GM19438 (cell line): ENCODE measurements around the gene ABCB1.

Source experiments
- ATAC-seq: cut with Tn5 transposase; IDR thresholded peaks from one replicate; pipeline ENCODE4 v1.9.1; 2021; ENCODE audit warnings: low read depth; ENCODE audit not compliant: unreplicated experiment

Gene ABCB1

DNA sequence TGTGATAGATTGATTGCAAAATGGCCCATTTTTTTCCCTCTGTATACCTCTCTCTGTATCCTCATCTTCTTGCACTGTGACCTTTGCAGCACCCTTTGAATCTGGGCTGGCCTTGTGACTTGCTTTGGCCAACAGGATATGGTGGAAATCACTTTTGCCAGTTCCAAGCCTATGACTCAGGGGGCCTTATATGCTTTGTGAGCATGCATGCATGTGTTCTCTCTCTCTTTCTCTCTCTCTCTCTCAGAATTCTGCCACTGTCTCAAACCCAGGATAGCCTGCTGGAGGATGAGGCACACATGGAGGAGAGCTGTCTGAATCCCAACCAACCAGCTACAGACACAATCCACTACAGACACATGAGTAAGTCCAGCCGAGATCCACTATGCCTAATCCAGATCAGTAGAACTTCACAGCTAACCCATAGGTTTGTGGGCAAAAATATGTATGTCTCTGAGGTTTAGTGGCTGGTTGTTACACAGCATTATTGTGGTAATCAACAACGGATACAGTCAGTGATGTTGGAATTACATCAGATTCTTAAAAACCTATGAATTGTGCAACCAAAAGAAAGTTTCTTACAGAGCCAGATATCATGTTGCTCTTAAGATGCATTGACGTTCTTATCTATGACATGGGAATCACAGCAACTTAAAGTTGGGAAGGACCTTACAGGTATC is 83.4 kb downstream of the ABCB1 start:
- no peak for ATAC-seq

DNA sequence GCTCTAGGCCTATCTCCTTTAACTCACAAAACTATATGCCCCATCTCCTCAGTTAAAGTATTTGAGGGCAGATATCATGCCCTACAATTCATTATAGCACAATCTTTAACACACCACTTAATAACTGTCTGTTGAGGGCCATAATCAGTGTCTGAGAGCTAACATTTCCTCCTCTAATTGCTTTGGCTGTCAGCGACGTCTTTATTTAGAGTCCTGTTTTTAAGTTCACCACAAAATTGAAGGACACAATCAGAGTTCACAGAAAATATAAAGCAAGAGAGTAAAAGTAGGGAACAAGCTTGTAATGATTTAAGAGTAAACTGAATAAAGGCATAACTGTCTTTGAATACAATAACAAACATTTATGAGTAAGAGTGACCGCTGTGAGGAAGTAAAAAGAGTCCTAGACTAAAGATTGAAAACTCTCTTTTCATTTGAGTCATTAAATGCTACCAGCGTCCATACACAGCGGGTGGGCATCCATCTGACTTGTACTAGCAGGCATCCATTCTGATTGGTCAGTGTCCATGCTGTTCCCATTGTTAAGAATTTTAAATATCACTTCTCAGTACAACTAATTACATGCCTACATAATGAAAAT is 86.8 kb downstream of the ABCB1 start:
- no peak for ATAC-seq

DNA sequence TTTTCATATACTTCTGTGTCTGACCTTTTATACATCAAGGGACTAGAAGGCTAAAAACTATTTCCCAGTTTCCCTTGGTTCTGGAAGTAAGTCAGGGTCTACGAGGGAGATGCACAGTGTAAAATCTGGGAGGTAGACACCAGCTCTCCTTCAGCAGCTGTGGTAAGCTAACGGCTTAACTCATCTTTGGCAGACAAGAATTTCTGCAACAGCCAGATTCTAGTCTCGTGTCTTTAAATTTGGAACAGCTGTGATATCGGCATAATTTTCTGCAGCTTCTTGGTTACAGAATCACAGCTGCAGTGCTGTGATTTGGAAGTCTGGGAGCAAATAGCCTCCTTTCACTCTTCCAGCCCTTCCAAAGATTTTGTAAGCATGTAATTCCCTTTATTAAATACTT is 87.8 kb downstream of the ABCB1 start:
- ATAC-seq = no peak

DNA sequence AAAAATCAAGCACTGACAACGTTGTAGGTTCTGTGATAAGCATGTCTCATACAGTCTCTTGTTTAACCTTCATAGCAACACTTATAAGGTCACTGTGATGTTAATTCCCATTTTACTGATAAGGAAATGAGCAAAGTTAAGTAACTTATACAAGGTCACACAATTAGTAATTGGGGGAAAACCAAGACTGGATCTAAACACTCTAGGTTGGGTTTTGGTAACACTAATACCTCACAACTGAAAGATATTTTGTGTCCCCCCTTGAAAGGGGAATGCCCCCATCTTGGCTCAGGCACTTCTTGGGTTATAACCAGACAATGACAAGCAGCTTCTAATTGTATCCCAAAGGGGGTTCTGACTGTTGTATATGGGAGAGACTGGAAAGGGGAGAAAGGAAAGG is 89.2 kb downstream of the ABCB1 start:
- no peak for ATAC-seq

DNA sequence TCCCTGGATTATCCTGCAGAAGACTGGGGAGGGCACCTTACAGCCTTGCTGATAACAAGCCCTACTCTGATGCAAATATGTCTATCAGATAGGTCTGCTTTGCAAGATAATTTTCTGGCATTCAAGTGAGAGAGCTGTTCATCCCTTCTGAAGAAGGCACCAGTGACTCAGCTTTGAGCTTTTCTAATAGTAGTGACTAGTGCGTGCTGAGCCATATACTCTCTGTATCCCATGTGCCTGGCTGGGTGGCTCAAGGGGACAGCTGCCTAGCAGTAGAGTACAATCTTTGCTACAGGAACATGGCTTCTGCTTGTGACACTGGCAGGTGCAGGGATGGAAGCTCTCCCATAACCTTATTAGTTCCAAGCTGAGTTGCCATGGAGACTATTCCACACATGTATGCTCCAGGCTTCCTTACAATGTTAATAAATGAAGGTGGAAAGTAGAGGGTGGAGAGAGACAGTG is 90.2 kb downstream of the ABCB1 start:
- no peak for ATAC-seq

DNA sequence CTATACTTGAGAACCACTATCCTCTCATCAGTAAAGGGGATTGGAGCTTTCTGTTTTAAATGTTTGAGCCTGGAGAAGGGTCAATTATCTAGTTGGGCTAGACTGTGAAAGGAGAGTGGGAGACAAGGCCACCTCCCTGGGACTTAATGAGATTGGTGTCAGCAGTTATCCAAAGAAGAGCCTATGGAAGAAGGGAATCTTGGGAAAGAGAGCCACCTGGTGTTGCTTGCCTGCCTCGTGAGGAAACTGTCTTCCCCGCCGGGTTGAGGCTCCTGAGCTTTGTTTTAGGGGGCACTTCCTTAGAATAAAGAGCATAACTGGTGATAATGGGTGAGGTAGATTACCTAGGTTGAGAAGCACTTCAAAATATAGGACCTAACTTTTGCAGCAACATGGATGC is 93.2 kb downstream of the ABCB1 start:
- ATAC-seq = no peak

DNA sequence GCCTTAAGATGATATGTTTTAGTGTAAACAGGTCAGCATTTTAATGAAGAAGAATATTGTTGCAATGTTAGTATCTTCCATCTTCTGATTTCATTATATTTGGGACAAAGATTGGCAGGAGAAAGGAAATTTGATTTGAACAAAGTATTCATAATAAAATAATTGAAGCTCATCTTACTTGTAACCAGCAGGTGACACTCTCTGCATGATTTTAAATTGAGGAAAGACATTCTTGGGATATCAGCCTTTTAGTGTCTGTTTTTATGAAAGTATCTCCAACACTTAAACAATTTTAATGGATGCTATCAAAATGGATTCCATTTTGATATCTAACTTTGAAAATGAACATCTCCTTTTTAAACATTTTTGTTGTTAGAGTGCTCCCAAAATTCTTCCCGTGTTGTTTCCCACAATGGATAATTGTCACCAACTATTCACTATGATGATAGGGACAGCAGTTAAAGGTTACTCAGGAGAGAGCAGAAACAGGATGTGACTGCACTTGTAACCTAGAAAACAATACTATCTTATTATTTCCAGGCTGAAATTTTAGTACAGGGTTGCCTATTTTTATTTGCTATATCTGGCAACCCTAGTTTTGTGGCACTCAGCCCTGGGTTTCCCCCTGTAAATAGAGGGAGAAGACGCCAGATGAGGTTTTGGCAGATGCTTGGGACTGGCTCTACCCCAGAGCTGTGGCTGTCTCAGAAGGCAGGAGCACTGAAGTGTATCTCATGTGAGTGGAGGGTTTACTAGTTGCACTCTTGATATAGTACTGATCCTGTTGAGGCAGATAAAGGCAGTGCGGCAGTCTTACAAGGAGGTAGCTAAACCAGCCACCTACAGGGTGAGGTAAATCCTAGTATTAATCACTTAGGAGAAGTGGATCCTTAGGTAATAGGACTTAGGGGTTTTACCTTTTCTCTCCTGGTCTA is 94.2 kb downstream of the ABCB1 start:
- no peak for ATAC-seq

DNA sequence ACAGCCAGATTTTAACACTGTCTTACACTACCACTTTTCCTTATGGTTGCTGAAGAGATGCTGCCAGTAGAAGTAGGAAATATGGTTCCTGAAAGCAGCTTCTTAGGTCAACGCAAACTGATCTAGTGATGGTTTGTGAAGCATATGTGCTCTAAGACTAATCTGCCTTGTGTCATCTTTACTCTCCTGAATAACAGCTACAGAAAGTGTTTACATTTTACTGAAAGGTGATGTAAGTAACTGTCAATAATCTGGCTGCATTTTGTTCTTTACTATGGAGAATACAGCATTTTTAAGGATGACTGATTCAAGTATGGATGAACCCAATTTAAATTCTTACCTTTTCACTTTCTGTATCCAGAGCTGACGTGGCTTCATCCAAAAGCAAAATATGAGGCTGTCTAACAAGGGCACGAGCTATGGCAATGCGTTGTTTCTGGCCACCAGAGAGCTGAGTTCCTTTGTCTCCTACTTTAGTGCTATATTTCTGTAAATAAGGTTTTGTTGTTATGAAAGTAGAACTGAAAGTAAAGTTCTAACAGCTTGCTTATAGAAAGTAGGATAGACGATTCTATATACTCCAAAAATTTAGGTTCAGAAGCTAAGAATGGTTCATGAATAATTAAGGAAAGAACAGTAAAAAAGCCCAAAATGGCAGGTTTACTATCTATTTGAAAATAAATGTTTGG is 95.0 kb downstream of the ABCB1 start:
- ATAC-seq = peak; percentile 41

DNA sequence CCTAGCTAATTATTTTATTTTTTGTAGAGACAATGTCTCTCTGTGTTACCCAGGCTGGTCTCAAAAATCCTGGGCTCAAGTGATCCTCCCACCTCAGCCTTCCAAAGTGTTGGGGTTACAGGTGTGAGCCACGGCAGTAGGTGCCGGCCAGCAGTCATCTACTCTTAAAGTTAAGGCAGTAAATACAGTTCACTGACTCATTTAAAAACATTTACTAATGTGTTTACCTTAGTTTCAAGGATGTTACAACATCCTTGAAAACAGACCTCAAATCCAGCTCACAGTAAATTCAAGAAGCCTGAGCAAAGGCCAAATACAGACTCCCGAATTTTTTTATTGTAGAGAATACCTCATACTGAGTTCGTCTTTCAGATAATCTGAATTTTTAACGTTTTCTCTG is 95.6 kb downstream of the ABCB1 start:
- no peak for ATAC-seq

DNA sequence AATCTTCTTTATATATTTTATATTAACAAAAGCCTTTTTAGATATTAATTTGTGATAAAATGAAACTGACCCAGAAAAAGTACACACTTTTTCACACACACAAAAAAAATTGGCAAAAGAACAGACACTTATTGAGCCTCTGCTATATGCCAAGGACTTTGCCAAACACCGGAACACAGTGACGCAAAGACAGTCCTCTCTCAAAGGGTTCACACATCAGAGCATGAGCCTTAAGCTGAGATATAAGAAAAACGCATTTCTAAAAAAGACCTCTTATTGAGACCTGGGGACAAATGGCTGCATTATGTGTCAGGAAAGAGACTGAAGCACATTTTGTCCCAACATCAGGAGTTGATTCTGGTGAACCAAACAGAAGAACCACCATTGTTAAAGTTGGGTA is 101.2 kb downstream of the ABCB1 start:
- ATAC-seq = no peak

DNA sequence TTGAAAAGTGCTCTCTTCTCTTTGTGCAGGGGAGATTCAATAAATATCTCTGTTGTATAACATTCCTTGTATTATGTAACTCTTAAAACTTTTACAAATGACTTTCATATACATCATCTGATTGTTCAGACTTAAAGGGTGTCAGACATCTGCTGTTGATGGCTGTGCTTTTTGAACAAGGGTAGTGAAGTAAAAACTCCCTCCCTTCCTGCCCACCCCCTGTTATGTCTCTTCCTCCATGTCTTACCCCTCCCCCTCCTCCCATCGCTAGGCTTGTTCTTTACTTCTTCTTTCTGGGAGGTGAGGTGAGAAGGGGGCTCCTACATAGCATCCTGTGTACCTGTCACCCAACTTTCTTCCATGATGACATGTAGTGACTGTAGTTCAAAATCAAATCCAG is 101.8 kb downstream of the ABCB1 start:
- no peak for ATAC-seq

DNA sequence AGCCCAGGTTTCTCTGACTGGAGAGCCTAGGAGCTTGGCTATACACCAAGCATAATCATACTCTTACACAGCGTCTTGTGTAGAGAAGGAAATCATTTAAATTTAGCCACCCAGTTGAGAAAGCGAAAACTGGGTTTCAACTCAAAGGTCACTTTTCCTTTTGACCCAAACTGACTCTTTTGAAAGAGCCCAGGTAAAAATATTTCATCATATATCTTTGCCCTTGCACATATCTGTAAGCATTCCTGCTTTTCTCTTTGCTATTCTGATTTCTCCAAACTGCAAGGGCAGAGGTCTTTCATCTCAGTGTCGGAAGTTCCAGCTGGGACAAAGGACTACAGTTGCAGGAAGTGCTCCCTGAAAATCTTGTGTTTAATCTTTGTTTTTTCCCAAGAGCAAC is 103.2 kb downstream of the ABCB1 start:
- no peak for ATAC-seq

DNA sequence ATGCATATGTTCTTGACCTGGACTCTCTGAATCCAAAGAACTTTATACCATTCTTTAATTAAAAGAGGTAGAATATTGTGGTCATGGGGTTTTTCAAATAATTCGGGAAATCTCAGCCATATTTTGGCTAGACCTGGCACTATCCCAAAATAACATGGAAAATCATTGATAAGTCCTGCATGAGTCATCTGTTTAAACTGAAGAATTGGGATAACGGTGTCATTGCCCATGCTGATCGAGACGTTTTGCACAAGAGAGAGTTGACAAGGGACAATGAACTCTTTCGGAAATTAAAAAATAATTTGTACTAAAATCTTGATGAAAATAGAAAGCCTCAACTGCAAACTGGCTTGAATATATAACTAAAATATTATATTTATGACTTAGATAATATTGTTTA is 105.3 kb downstream of the ABCB1 start:
- ATAC-seq = no peak

DNA sequence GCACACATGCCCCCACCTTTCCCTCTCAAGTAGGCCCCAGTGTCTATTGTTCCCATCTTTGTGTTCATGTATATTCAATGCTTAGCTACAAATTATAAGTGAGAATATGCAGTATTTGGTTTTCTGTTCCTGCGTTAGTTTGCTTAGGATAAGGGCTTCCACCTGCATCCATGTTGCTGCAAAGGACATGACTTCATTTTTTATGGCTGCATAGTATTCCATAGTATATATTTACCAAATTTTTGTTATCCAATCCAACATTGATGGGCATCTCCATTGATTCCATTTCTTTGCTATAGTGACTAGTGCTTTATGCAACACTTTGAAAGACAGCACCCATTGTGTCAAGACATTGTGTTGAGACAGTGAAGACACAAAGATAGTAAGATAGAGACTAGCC is 106.2 kb downstream of the ABCB1 start:
- no peak for ATAC-seq

DNA sequence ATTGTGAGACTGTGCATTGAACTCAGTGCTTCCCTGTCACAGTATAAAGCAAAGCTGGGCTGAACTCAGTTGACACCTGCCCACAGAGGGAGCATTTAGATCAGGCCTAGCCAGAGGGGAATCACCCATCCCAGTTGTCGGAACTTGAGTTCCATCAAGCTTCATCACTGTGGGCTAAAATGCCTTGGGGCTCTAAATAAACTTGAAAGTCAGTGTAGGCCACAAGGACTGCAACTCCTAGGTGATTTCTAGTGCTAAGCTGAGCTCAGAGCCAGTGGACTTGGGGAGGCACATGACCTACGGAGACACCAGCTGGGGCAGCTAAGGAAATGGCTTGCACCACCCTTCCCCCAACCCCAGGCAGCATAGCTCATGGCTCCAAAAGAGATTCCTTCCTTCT is 117.6 kb downstream of the ABCB1 start:
- no peak for ATAC-seq

DNA sequence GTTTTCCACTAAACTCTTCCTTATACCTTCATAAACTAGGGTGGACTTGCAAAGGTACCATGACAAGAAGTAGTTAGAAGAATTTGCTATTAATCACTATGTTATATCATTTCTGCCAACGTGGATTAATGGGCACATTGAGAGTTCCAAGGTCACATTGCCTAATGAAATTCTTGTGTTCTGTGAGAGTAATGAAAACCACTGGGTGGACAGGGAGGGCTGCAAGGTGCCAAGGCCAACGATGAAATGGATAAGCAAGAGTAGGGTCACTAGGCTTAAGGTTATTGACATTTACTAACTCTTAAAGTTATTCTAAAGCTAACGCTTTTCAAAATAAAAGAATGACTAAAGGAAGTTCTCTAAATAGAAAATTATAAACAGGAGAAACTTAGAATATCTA is 118.6 kb downstream of the ABCB1 start:
- ATAC-seq = no peak

DNA sequence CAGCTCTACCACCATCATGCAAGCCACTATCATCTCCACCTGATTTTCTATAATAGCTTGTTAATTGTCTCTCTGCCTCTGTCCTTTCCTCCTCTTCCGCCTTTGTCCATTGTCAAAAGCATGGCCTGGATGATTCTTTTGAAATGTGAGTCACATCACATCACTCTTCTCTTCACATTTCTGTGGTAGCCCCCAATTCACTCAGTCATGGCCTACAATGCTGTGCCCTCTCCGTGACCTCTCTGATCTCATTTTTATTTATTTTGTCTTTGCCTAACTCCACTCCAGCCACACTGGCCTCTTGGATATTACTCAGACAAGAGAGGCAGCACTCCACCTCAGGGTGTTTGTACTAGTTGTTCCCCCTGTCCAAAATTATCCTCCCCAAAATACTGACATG is 120.3 kb downstream of the ABCB1 start:
- no peak for ATAC-seq

DNA sequence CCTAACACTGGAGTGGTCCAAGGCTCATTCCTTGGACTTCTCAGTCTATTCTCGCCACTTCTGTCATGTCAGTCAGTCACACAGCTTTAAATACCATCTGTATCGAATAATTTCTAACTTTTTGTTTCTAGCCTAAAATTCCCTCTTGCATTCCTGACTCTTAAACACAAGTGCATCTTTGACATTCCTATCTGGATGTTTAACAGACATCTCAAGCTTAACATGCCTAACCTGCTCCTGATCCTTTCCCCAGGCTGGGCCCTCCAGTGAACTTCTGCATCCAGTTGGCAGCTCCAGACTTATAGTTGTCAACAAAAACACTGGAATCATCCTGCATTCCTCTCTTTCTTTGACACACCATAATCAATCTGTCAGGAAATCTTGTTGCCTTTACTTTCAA is 120.7 kb downstream of the ABCB1 start:
- no peak for ATAC-seq

DNA sequence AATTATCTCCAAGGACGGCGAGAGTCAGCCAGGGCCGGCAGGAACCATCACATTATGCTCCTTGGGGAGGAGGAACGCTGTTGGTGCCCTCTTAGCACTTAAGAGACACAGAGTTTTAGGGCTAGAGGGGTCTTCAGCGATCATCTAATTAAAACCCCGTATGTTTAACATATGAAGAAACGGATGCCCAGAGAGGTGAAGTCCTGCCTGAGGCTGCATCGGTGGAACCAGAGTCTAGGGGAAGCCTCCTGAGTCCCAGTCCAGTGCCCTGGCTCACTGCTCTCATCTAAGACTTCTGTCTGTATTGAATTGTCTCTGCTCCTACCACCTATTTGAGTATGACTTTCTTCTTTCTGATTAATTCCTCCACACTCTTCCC is 124.5 kb downstream of the ABCB1 start:
- ATAC-seq = no peak

DNA sequence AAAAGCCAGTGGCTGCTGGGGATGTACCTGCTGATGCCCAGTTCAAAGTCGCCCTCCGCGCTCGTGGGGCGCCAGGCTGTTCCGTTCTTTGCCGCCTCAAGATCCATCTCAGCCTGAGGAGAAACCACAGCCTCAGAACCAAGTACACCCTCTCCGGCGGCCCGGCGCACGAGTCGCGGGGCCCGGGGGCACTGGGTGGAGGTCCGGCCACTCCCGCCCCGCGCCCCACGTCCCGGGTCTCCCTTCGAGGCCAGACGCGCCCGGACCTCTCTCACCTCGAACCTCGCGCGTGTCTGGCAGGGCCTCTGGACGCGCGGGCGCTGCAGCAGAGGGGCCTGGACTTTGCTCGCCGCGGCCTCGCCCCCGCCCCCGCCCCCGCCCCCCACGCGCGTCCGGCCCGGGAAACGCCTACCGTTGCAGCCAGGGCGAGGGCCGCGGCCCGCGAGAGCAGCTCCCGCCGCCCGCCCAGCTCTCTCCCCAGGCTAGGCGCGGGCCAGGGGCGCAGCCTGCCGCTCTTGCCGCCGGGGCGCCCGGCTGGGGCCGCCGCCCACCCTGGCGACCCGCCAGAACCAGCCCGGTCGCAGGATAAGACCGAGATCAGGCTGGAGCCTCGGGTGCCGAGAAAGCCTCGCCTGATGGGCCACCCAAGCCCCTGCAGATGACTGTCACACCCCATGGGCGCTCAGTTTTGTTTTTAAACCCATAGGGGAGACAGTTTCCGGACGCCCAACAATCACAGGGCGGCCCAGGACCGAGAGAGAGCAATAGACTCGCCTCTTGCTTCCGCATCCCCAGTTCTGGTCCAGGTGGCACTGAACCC is 125.1 kb downstream of the ABCB1 start, which contains the start of gene ABCB4:
ABCB4 (minus strand) TSS at position 322 of the 820 bp plus-strand sequence; CDS start at position 107, 215 bp downstream.
- peak; percentile 40 for ATAC-seq
